HEK293 (cell line): Measurements from ENCODE around the gene FXN.
A peak's percentile ranks its signal among the peaks of the same experiment; 100 is the strongest.
"Not testable (repeated sequence)": the region's sequence is repeated elsewhere in the genome, so short reads cannot be mapped to it uniquely, and the experiment has no call there.

Source experiments
- CTCF ChIA-PET: fragments of 350-600 bp; formaldehyde crosslinking; extraction: SDS; loops from one replicate; lab custom pipeline; 2021; ENCODE audit warnings: antibody characterized with exemption; lab: Yijun Ruan, JAX
- POLR2A ChIA-PET: fragments of 300-600 bp; formaldehyde crosslinking; extraction: SDS; loops from one replicate; lab custom pipeline; 2020; ENCODE audit warnings: antibody characterized with exemption, inconsistent platforms; lab: Yijun Ruan, JAX
- H3K27ac ChIP-seq: fragments of 200-500 bp; sonication (Bioruptor generic); 2 replicates; pipeline ENCODE4 v1.5.1; 2014; ENCODE audit warnings: low read depth, low read length, control low read depth, inconsistent platforms; ENCODE audit errors: extremely low read depth
- H3K36me3 ChIP-seq, 2 experiments: fragments of 200-500 bp in 1 of 2; sonication (Bioruptor generic) in 1 of 2; 1 replicate in 1 of 2; 2 replicates in 1 of 2; pipeline ENCODE4 v1.5.1; 2014 to 2017; ENCODE audit warnings: inconsistent platforms in 2 of 2, low read length in 2 of 2; ENCODE audit not compliant: control insufficient read depth in 2 of 2, insufficient read depth in 1 of 2
- H3K4me1 ChIP-seq: fragments of 200-500 bp; sonication (Bioruptor generic); 2 replicates; pipeline ENCODE4 v1.5.1; 2014; ENCODE audit warnings: mild to moderate bottlenecking, low read length, inconsistent platforms; ENCODE audit not compliant: control insufficient read depth, insufficient read depth
- H3K4me3 ChIP-seq: 2 replicates; pipeline ENCODE4 v1.5.1; 2011; ENCODE audit warnings: low read depth, mild to moderate bottlenecking, control low read depth, low read length, moderate library complexity
- H3K9me3 ChIP-seq: fragments of 200-500 bp; sonication (Bioruptor generic); 2 replicates; pipeline ENCODE4 v1.5.1; 2014; ENCODE audit warnings: low read depth, low read length, inconsistent platforms; ENCODE audit not compliant: control insufficient read depth, insufficient read depth
- FEZF1 ChIP-seq: fragments of 450-650 bp; formaldehyde crosslinking; IDR thresholded peaks from 2 replicates; pipeline ENCODE4 v1.5.1; 2016; ENCODE audit warnings: missing biosample characterization, missing genetic modification characterization
- GLI4 ChIP-seq: fragments of 450-650 bp; formaldehyde crosslinking; IDR thresholded peaks from 2 replicates; pipeline ENCODE4 v1.5.1; 2016; ENCODE audit warnings: missing biosample characterization, missing genetic modification characterization
- INSM2 ChIP-seq: fragments of 450-650 bp; formaldehyde crosslinking; IDR thresholded peaks from 2 replicates; pipeline ENCODE4 v1.5.1; 2016; ENCODE audit warnings: missing biosample characterization, missing genetic modification characterization
- PRDM2 ChIP-seq: fragments of 450-650 bp; formaldehyde crosslinking; IDR thresholded peaks from 2 replicates; pipeline ENCODE4 v1.5.1; 2016; ENCODE audit warnings: missing biosample characterization, missing genetic modification characterization, borderline replicate concordance
- SP3 ChIP-seq: fragments of 450-650 bp; formaldehyde crosslinking; IDR thresholded peaks from 2 replicates; pipeline ENCODE4 v1.5.1; 2016; ENCODE audit warnings: missing biosample characterization, missing genetic modification characterization
- ZBTB11 ChIP-seq: fragments of 450-650 bp; formaldehyde crosslinking; conservative IDR thresholded peaks from 2 replicates; pipeline ENCODE4 v1.5.1; 2016; ENCODE audit warnings: low read depth, missing biosample characterization, missing genetic modification characterization
- ZBTB17 ChIP-seq: fragments of 450-650 bp; formaldehyde crosslinking; IDR thresholded peaks from 2 replicates; pipeline ENCODE4 v1.5.1; 2016; ENCODE audit warnings: missing biosample characterization, missing genetic modification characterization
- ZBTB20 ChIP-seq: fragments of 450-650 bp; formaldehyde crosslinking; IDR thresholded peaks from 2 replicates; pipeline ENCODE4 v1.5.1; 2016; ENCODE audit warnings: missing biosample characterization, missing genetic modification characterization
- ZNF10 ChIP-seq: fragments of 450-650 bp; formaldehyde crosslinking; IDR thresholded peaks from 2 replicates; pipeline ENCODE4 v1.5.1; 2017; ENCODE audit warnings: missing biosample characterization, missing genetic modification characterization
- ZNF175 ChIP-seq: fragments of 450-650 bp; formaldehyde crosslinking; IDR thresholded peaks from 2 replicates; pipeline ENCODE4 v1.5.1; 2016; ENCODE audit warnings: missing biosample characterization, missing genetic modification characterization
- ZNF211 ChIP-seq: fragments of 450-650 bp; formaldehyde crosslinking; IDR thresholded peaks from 2 replicates; pipeline ENCODE4 v1.5.1; 2016; ENCODE audit warnings: low read depth, missing biosample characterization, missing genetic modification characterization
- ZNF223 ChIP-seq: fragments of 450-650 bp; formaldehyde crosslinking; IDR thresholded peaks from 2 replicates; pipeline ENCODE4 v1.5.1; 2016; ENCODE audit warnings: missing biosample characterization, missing genetic modification characterization
- ZNF239 ChIP-seq: fragments of 450-650 bp; formaldehyde crosslinking; IDR thresholded peaks from 2 replicates; pipeline ENCODE4 v1.5.1; 2016; ENCODE audit warnings: missing biosample characterization, missing genetic modification characterization
- ZNF302 ChIP-seq: fragments of 450-650 bp; formaldehyde crosslinking; IDR thresholded peaks from 2 replicates; pipeline ENCODE4 v1.5.1; 2016; ENCODE audit warnings: missing biosample characterization, missing genetic modification characterization, low read depth
- ZNF335 ChIP-seq: fragments of 450-650 bp; formaldehyde crosslinking; conservative IDR thresholded peaks from 2 replicates; pipeline ENCODE4 v1.5.1; 2016; ENCODE audit warnings: missing biosample characterization, missing genetic modification characterization
- ZNF404 ChIP-seq: fragments of 450-650 bp; formaldehyde crosslinking; IDR thresholded peaks from 2 replicates; pipeline ENCODE4 v1.5.1; 2017; ENCODE audit warnings: missing biosample characterization, missing genetic modification characterization
- ZNF626 ChIP-seq: fragments of 450-650 bp; sonication (Bioruptor Pico); formaldehyde crosslinking; IDR thresholded peaks from 2 replicates; pipeline ENCODE4 v1.5.1; 2018; ENCODE audit warnings: missing biosample characterization, missing genetic modification characterization, inconsistent platforms
- ZNF660 ChIP-seq: fragments of 450-650 bp; IDR thresholded peaks from 2 replicates; pipeline ENCODE4 v1.5.1; 2018; ENCODE audit warnings: missing biosample characterization, mild to moderate bottlenecking, missing genetic modification characterization
- ZNF701 ChIP-seq: fragments of 450-650 bp; formaldehyde crosslinking; IDR thresholded peaks from 2 replicates; pipeline ENCODE4 v1.5.1; 2016; ENCODE audit warnings: missing biosample characterization, missing genetic modification characterization
- ZNF707 ChIP-seq: fragments of 450-650 bp; formaldehyde crosslinking; IDR thresholded peaks from 2 replicates; pipeline ENCODE4 v1.5.1; 2016; ENCODE audit warnings: missing biosample characterization, missing genetic modification characterization
- ZNF747 ChIP-seq: fragments of 450-650 bp; formaldehyde crosslinking; IDR thresholded peaks from 2 replicates; pipeline ENCODE4 v1.5.1; 2016; ENCODE audit warnings: missing biosample characterization, missing genetic modification characterization
- ZNF843 ChIP-seq: fragments of 450-650 bp; formaldehyde crosslinking; IDR thresholded peaks from 2 replicates; pipeline ENCODE4 v1.5.1; 2016; ENCODE audit warnings: missing biosample characterization, missing genetic modification characterization
- ZSCAN30 ChIP-seq: fragments of 450-650 bp; IDR thresholded peaks from 2 replicates; pipeline ENCODE4 v1.5.1; 2018; ENCODE audit warnings: missing biosample characterization, mild to moderate bottlenecking, missing genetic modification characterization, moderate library complexity
- TF ChIP-seq, protein P1 (sequence below): fragments of 450-650 bp; formaldehyde crosslinking; IDR thresholded peaks from 2 replicates; pipeline ENCODE4 v1.5.1; 2016; ENCODE audit warnings: missing biosample characterization, missing genetic modification characterization

Gene FXN

DNA sequence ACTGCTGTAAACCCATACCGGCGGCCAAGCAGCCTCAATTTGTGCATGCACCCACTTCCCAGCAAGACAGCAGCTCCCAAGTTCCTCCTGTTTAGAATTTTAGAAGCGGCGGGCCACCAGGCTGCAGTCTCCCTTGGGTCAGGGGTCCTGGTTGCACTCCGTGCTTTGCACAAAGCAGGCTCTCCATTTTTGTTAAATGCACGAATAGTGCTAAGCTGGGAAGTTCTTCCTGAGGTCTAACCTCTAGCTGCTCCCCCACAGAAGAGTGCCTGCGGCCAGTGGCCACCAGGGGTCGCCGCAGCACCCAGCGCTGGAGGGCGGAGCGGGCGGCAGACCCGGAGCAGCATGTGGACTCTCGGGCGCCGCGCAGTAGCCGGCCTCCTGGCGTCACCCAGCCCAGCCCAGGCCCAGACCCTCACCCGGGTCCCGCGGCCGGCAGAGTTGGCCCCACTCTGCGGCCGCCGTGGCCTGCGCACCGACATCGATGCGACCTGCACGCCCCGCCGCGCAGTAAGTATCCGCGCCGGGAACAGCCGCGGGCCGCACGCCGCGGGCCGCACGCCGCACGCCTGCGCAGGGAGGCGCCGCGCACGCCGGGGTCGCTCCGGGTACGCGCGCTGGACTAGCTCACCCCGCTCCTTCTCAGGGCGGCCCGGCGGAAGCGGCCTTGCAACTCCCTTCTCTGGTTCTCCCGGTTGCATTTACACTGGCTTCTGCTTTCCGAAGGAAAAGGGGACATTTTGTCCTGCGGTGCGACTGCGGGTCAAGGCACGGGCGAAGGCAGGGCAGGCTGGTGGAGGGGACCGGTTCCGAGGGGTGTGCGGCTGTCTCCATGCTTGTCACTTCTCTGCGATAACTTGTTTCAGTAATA, at the start of gene FXN (continued):
- TF ChIP-seq ZNF10 (tag by site-specific recombination) = no peak
- TF ChIP-seq INSM2 (tag by site-specific recombination) = no peak
- TF ChIP-seq ZBTB20 = no peak; the same call in 1 of the 2 replicates
- TF ChIP-seq ZBTB11 = no peak
- no peak for TF ChIP-seq ZNF701
- no peak for TF ChIP-seq ZNF747 (tag by site-specific recombination)
- TF ChIP-seq ZBTB17 (tag by site-specific recombination) = no peak
- no peak for TF ChIP-seq ZNF707 (tag by site-specific recombination)
- TF ChIP-seq FEZF1 (tag by site-specific recombination) = no peak
- TF ChIP-seq ZNF175 (tag by site-specific recombination) = no peak
- TF ChIP-seq ZNF211 (tag by site-specific recombination) = no peak
- TF ChIP-seq PRDM2 (tag by site-specific recombination) = no peak
- TF ChIP-seq SP3 = no peak
- TF ChIP-seq ZNF302 = no peak
- TF ChIP-seq ZNF843 (tag by site-specific recombination) = no peak
- TF ChIP-seq ZNF404 = no peak
- 0 out of 2 replicates have a peak, but pooled peaks have one; percentile 29 for TF ChIP-seq GLI4
- TF ChIP-seq ZNF335 (tag by site-specific recombination) = peak; percentile 61
- TF ChIP-seq, protein P1, sequence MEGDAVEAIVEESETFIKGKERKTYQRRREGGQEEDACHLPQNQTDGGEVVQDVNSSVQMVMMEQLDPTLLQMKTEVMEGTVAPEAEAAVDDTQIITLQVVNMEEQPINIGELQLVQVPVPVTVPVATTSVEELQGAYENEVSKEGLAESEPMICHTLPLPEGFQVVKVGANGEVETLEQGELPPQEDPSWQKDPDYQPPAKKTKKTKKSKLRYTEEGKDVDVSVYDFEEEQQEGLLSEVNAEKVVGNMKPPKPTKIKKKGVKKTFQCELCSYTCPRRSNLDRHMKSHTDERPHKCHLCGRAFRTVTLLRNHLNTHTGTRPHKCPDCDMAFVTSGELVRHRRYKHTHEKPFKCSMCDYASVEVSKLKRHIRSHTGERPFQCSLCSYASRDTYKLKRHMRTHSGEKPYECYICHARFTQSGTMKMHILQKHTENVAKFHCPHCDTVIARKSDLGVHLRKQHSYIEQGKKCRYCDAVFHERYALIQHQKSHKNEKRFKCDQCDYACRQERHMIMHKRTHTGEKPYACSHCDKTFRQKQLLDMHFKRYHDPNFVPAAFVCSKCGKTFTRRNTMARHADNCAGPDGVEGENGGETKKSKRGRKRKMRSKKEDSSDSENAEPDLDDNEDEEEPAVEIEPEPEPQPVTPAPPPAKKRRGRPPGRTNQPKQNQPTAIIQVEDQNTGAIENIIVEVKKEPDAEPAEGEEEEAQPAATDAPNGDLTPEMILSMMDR = peak; percentile 84
- TF ChIP-seq ZSCAN30 (tag by site-specific recombination) = peak; percentile 93
- no peak for TF ChIP-seq ZNF239
- no peak for TF ChIP-seq ZNF626 (tag by site-specific recombination)
- no peak for TF ChIP-seq ZNF223
- peak; percentile 80; the same call in 1 of the 2 replicates for TF ChIP-seq ZNF660 (tag by site-specific recombination)

DNA sequence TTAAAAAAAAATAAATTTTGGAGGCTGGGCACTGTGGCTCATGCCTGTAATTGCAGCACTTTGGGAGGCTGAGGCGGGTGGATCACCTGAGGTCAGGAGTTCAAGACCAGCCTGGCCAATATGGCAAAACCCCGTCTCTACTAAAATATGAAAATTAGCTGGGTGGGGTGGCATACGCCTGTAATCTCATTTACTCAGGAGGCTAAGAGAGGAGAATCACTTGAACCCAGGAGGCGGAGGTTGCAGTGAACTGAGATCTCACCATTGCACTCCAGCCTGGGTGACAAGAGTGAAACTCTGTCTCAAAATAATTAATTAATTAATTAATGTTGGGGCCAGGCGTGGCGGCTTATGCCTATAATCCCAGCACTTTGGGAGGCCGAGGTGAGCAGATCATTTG, 48.6 kb upstream of the FXN start:
- H3K36me3 ChIP-seq, POLR2A ChIA-PET, CTCF ChIA-PET, H3K4me1 ChIP-seq, H3K9me3 ChIP-seq, H3K4me3 ChIP-seq, H3K27ac ChIP-seq: not testable (repeated sequence)
